ENCODE measurements around the gene BTBD6.

The BTBD6 gene

GRCh38 chr14:105229099-105229655 lies 19.2 kb upstream of the BTBD6 start:
- in situ Hi-C loops (cut with MboI; ENCODE audit: low sequenced_read_pairs), result no loop called here

- in situ Hi-C loops (cut with MboI; ENCODE audit: low sequenced_read_pairs), result no loop called here
These were observed 7.3 kb upstream of the BTBD6 start for GRCh38 chr14:105240811-105241576.

- in situ Hi-C loops (cut with MboI; ENCODE audit: low sequenced_read_pairs), result no loop called here
These were observed 6.7 kb upstream of the BTBD6 start for GRCh38 chr14:105241641-105242040.

DNA sequence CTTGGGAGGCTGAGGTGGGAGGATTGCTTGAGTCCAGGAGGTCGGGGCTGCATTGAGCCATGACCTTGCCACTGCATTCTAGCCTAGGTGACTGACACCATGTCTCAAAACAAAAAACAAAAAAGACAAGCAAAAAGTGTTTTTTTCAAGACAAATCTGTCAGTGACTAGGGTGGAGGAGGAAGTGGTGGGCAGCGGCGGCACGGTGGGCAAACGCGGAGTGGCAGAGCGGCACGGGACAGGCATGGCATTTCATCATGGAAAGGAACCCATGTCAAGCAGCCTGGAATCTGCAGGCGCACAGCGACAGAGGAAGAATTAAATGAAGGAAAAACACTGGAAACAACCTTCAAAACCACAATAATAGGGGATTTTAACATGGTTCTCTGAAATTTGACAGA lies 4.0 kb upstream of the BTBD6 start:
- in situ Hi-C loops (cut with MboI; ENCODE audit: low sequenced_read_pairs), result no loop called here

- in situ Hi-C loops (cut with MboI; ENCODE audit: low sequenced_read_pairs), result no loop called here
These were observed 1.3 kb upstream of the BTBD6 start for GRCh38 chr14:105247026-105247425.

GRCh38 chr14:105247715-105248367 lies 492 bp upstream of the BTBD6 start:
- in situ Hi-C loops (cut with MboI; ENCODE audit: low sequenced_read_pairs), result no loop called here

DNA sequence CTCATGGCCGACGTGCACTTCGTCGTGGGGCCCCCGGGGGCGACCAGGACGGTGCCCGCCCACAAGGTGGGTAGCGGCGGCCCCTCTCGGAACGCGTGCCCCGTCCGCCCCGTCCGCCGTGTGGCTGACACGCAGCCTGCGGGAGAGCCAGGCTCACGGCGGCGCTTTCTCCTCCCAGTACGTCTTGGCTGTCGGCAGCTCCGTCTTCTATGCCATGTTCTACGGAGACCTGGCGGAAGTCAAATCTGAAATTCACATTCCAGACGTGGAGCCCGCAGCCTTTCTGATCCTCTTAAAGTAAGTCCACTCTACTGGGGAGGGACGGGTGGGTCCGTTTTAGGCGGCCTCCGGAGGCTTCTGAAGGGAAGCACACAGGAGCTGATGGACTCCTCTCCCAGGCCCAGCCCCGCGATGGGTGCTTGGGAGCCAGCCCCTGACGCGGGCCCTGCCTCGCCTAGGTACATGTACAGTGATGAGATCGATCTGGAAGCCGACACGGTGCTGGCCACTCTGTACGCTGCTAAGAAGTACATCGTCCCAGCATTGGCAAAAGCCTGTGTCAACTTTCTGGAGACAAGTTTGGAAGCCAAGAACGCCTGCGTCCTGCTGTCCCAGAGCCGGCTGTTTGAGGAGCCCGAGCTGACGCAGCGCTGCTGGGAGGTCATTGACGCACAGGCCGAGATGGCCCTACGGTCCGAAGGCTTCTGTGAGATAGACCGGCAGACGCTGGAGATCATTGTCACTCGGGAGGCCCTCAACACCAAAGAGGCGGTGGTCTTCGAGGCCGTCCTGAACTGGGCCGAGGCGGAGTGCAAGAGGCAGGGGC lies 1.1 kb downstream of the BTBD6 start:
- in situ Hi-C loops (cut with MboI; ENCODE audit: low sequenced_read_pairs), result no loop called here

DNA sequence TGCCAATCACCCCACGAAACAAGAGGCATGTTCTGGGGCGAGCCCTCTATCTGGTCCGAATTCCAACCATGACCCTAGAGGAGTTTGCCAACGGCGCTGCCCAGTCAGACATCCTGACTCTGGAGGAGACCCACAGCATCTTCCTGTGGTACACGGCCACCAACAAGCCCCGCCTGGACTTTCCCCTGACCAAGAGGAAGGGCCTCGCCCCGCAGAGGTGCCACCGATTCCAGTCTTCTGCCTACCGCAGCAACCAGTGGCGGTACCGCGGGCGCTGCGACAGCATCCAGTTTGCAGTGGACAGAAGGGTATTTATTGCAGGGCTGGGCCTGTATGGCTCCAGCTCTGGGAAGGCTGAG lies 1.7 kb downstream of the BTBD6 start:
- in situ Hi-C loops (cut with MboI; ENCODE audit: low sequenced_read_pairs), result no loop called here

GRCh38 chr14:105250986-105251385 lies 2.7 kb downstream of the BTBD6 start:
- in situ Hi-C loops (cut with MboI; ENCODE audit: low sequenced_read_pairs), result no loop called here

GRCh38 chr14:105251920-105252319 lies 3.6 kb downstream of the BTBD6 start:
- in situ Hi-C loops (cut with MboI; ENCODE audit: low sequenced_read_pairs), result no loop called here

DNA sequence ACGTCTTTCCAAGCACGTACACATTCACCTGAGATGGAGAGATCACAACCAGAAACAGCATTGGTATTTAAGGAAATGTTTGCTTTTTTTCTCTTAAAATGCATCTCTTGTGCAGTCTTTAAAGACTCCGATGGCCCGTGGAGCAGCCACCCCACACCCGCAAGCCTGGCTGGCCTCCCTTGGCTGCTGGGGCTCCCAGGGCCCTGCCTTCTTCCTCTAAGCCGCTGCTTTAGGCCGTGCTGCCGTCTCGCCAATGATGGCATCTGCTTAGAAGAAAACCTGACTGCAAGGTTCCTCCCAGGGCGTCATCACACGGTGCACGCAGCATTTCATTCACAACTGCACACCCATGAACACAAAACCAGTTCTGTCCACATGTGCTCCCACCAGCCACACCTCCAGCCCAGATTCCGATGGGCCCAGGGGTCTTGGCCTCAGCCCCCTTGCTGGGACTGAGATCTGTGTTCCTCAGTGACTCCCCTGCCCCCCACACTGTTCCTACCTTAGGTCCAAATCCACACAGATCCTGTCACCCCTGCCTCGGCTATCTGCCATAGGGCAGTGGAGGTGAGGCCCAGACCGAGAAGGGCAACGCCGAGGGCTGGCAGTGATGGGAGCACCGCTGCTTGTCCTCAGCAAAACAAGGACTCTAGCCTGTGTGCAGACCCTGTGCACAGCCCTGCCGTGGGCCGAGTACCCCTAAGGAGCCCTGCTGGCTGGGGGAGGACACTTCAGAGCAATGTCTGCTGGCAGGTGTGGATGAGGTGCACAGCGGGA lies 4.4 kb downstream of the BTBD6 start:
- in situ Hi-C loops (cut with MboI; ENCODE audit: low sequenced_read_pairs), result no loop called here

DNA sequence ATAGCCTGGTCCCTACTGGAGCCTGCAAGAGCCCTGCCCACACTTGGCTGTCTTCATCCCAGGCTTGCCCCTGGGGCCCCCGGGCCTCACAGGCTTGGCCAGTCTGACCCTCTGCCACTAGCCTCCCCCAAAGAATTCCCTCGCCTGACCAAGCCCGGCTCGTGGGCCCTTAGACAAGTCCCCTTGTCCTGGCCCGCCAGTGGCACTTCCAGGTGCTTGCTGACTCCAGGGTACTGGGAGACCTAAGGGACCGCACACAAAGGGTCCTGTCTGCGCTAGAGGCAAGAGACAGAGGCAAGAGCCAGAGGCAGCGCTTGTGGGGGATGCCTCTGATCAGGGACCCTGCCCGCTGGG lies 5.0 kb downstream of the BTBD6 start:
- in situ Hi-C loops (cut with MboI; ENCODE audit: low sequenced_read_pairs), result no loop called here

GRCh38 chr14:105255021-105255507 lies 6.7 kb downstream of the BTBD6 start:
- in situ Hi-C loops (cut with MboI; ENCODE audit: low sequenced_read_pairs), result no loop called here

DNA sequence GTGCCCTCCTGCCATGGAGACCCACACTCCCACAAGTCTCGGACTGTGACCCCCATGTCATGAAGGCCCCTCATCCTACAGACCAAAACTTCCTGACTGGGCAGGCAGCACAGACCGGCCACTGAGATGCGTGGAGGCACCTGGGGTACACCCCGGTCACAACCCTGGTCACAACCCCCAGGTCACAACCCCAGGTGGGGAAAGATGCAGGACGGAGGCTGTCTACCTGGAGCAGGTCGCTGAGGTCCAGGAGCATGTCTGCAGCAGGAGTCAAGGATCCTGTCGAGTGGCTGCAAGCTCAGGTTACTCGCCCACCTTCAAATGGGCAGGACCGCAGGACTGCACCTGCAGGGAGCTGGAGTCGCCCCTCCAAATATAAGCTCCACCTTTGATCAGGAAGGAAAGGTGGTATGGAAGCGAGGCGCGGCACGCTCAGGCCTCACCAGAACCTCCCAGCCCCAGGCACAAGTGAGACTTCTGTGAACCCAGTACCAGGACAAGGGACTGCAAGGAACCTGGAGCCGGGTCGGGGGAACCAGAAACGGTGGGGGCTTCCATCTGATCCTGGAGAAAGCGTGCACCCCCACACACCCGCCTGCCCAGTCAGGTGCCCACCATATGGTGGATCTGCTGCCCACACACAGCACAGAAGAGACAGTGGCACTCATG lies 8.1 kb downstream of the BTBD6 start:
- in situ Hi-C loops (cut with MboI; ENCODE audit: low sequenced_read_pairs), result no loop called here

GRCh38 chr14:105257464-105257863 lies 9.1 kb downstream of the BTBD6 start:
- in situ Hi-C loops (cut with MboI; ENCODE audit: low sequenced_read_pairs), result no loop called here

DNA sequence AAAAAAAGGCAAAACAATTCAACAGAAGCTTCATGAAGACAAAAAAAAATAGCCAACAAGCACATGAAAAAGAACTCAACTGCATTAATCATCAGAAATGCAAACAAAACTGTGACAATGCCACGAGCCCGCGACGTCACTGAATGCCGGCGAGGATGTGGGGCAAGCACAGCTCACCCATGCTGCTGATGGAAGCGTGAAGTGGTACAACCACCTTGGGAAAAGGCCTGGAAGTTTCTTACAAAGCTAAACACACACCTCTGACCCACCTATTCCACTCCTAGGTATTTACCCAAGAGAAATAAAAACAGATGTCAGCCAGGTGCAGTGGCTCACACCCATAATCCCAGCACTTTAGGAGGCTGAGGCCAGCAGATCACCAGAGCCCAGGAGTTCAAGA lies 10.5 kb downstream of the BTBD6 start:
- in situ Hi-C loops (cut with MboI; ENCODE audit: low sequenced_read_pairs), result no loop called here

GRCh38 chr14:105260959-105261358 lies 12.6 kb downstream of the BTBD6 start:
- in situ Hi-C loops (cut with MboI; ENCODE audit: low sequenced_read_pairs), result no loop called here

DNA sequence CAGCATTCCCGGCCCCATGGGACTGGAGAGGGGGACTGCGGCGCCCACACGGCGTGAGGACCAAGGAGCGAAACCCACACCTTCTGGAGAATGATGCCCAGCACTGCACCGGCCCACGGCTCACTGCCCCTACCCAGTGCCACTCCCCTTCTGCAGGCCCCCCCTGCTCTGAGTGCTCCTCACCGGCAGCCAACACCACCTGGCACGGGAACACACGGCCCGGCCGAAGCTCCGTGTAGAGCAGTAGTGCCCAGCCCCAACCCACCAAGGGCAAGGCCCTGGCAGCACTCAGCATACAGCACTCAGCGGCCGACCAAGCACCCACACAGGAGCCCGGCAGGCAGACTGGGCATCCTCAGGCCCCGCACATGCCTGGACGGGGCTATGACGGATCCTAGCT lies 13.4 kb downstream of the BTBD6 start:
- in situ Hi-C loops (cut with MboI; ENCODE audit: low sequenced_read_pairs), result no loop called here

DNA sequence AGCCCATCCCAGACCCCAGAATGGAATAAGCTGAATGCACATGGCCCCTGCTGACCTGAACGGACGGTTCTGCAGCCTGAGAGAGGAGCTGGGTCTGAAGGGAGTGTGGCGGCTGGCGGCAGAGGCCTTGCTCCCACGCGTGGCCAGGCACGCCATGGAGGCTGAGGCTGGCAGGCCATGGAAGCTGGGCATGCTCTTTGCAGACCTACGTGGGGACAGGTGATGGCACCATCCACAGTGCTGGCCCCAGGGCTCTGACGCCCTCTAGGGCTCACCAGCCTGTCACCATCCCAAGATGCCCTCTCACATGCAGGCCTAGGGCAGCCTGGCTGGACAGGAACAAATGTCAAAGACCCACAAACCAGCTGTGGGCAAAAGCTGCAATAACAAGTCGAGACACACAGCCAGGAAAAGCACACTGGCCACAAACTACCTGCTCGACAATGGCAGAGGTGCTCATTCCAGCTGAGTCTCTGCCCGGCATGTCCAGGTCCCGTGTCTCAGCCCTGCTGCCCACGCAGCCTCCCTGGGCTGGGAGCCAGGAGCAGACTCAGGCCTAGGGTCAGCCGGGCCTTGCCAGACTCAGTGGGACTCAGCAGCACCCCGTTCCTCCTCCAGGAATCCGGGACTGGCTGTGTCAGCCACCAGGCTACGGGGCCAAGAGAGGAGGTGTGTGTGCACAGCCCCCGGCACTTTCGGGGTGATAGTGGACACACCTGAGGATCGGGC lies 19.7 kb downstream of the BTBD6 start:
- in situ Hi-C loops (cut with MboI; ENCODE audit: low sequenced_read_pairs), result no loop called here

Measured in HL-60/S4 treated with retinoic acid at 250 ng/mL for 4 days and 3 days (cell line).